Osteocyte (in vitro differentiated cells): Measurements from ENCODE around the gene CCL24. TPM values are rescaled to one million over a fixed set of nuclear protein-coding genes. Genes with fewer than 3 reads are reported as not detected.
"Not testable (repeated sequence)": the region's sequence is repeated elsewhere in the genome, so short reads cannot be mapped to it uniquely, and the experiment has no call there.

Experiments used
- DNase-seq: peaks from one replicate; pipeline ENCODE4 v3.0.0; 2021; ENCODE audit warnings: mixed read lengths; ENCODE audit not compliant: unreplicated experiment; ENCODE audit errors: extremely low spot score
- H3K27ac Mint-ChIP-seq: one replicate; pipeline ENCODE4 v1.8.0; 2021; ENCODE audit warnings: mild to moderate bottlenecking, mixed read lengths; ENCODE audit not compliant: unreplicated experiment
- H3K27me3 Mint-ChIP-seq: one replicate; pipeline ENCODE4 v1.8.0; 2021; ENCODE audit warnings: mixed read lengths; ENCODE audit not compliant: unreplicated experiment
- H3K36me3 Mint-ChIP-seq: one replicate; pipeline ENCODE4 v1.8.0; 2021; ENCODE audit warnings: mixed read lengths; ENCODE audit not compliant: unreplicated experiment
- H3K4me1 Mint-ChIP-seq: one replicate; pipeline ENCODE4 v1.8.0; 2021; ENCODE audit warnings: mixed read lengths; ENCODE audit not compliant: unreplicated experiment
- H3K4me3 Mint-ChIP-seq: one replicate; pipeline ENCODE4 v1.8.0; 2021; ENCODE audit warnings: mild to moderate bottlenecking, moderate library complexity, mixed read lengths; ENCODE audit not compliant: unreplicated experiment
- H3K9me3 Mint-ChIP-seq: one replicate; pipeline ENCODE4 v1.8.0; 2021; ENCODE audit warnings: mixed read lengths; ENCODE audit not compliant: unreplicated experiment
- total RNA-seq: library from RNA; stranded (reverse); gene quantifications from 2 replicates; pipeline ENCODE4 v1.2.1, GENCODE V29; 2021
- TF ChIP-seq, protein P1 (sequence below): fragments of 200-600 bp; sonication (generic); IDR thresholded peaks from 2 replicates; pipeline ENCODE4 v1.5.0; 2021; ENCODE audit warnings: antibody characterized with exemption, mild to moderate bottlenecking, moderate library complexity

Gene CCL24
- total RNA-seq, 1 donor from 2014 or later, result not detected

GRCh38 chr7:75830978-75831377 is 17.4 kb upstream of the CCL24 start:
- H3K27ac Mint-ChIP-seq, result no peak overlapping the region
- no peak for DNase-seq
- TF ChIP-seq, protein P1, sequence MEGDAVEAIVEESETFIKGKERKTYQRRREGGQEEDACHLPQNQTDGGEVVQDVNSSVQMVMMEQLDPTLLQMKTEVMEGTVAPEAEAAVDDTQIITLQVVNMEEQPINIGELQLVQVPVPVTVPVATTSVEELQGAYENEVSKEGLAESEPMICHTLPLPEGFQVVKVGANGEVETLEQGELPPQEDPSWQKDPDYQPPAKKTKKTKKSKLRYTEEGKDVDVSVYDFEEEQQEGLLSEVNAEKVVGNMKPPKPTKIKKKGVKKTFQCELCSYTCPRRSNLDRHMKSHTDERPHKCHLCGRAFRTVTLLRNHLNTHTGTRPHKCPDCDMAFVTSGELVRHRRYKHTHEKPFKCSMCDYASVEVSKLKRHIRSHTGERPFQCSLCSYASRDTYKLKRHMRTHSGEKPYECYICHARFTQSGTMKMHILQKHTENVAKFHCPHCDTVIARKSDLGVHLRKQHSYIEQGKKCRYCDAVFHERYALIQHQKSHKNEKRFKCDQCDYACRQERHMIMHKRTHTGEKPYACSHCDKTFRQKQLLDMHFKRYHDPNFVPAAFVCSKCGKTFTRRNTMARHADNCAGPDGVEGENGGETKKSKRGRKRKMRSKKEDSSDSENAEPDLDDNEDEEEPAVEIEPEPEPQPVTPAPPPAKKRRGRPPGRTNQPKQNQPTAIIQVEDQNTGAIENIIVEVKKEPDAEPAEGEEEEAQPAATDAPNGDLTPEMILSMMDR, result no peak
- H3K27me3 Mint-ChIP-seq, result peaks cover 24% of the 10 kb centered on the region
- no peaks in the 10 kb centered on the region for H3K4me1 Mint-ChIP-seq
- H3K36me3 Mint-ChIP-seq, result no peaks in the 10 kb centered on the region
- no peak overlapping the region for H3K4me3 Mint-ChIP-seq
- H3K9me3 Mint-ChIP-seq, result no peaks in the 10 kb centered on the region

DNA sequence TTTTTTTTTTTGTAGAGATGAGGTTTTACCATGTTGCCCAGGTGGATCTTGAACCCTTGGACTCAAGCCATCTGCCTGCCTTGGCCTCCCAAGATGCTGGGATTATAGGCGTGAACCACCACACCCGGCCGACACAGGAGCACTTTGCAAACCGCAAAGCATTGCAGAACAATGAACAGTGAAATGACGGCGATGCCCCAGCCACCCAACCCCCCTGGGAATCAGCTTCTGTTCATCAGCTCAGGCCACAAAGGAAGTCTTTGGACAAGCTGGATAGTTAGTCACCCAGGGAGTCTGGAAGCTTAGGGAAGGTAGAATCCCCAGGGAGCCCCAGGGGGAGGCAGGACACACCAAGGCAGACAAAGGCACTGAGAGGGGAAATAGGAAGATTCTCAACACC is 16.1 kb upstream of the CCL24 start:
- peaks cover 24% of the 10 kb centered on the region for H3K27me3 Mint-ChIP-seq
- DNase-seq, H3K36me3 Mint-ChIP-seq, H3K4me3 Mint-ChIP-seq, H3K27ac Mint-ChIP-seq, H3K9me3 Mint-ChIP-seq, H3K4me1 Mint-ChIP-seq: not testable (repeated sequence)

GRCh38 chr7:75823198-75823910 is 9.7 kb upstream of the CCL24 start:
- H3K27me3 Mint-ChIP-seq, result peaks cover 23% of the 10 kb centered on the region
- DNase-seq, result no peak
- TF ChIP-seq, protein P1, result no peak
- H3K36me3 Mint-ChIP-seq, result no peaks in the 10 kb centered on the region
- H3K9me3 Mint-ChIP-seq, result no peaks in the 10 kb centered on the region
- no peaks in the 10 kb centered on the region for H3K4me1 Mint-ChIP-seq
- H3K27ac Mint-ChIP-seq, result no peak overlapping the region
- no peak overlapping the region for H3K4me3 Mint-ChIP-seq

- H3K9me3 Mint-ChIP-seq, result no peaks in the 10 kb centered on the region
- DNase-seq, result no peak
- H3K27ac Mint-ChIP-seq, result no peak overlapping the region
- TF ChIP-seq, protein P1, result no peak
- no peaks in the 10 kb centered on the region for H3K36me3 Mint-ChIP-seq
- no peaks in the 10 kb centered on the region for H3K4me1 Mint-ChIP-seq
- H3K27me3 Mint-ChIP-seq, result peaks cover 24% of the 10 kb centered on the region
- H3K4me3 Mint-ChIP-seq, result no peak overlapping the region
These were observed 7.1 kb upstream of the CCL24 start for GRCh38 chr7:75820688-75821087.

GRCh38 chr7:75819711-75820110 is 6.1 kb upstream of the CCL24 start:
- no peaks in the 10 kb centered on the region for H3K36me3 Mint-ChIP-seq
- H3K4me3 Mint-ChIP-seq, result no peak overlapping the region
- no peak overlapping the region for H3K27ac Mint-ChIP-seq
- no peaks in the 10 kb centered on the region for H3K9me3 Mint-ChIP-seq
- H3K27me3 Mint-ChIP-seq, result peaks cover 24% of the 10 kb centered on the region
- H3K4me1 Mint-ChIP-seq, result no peaks in the 10 kb centered on the region
- TF ChIP-seq, protein P1, result no peak
- no peak for DNase-seq
